Activated CD4-positive, alpha-beta memory T cell treated with anti-CD3 and anti-CD28 coated beads, Interleukin-2, amount 10 ng/mL, durations not matched to agents 7 days and 5 days (primary cell): ENCODE results near the gene CCDC183. TPM values are rescaled to one million over a fixed set of nuclear protein-coding genes. Genes with fewer than 3 reads are reported as not detected.
"Not testable (repeated sequence)": the region's sequence is repeated elsewhere in the genome, so short reads cannot be mapped to it uniquely, and the experiment has no call there.

ENCODE experiments used
- CTCF ChIA-PET: fragments of 350-600 bp; sonication (Branson Sonifier 250); formaldehyde crosslinking; loops from one replicate; lab custom pipeline; 2021; ENCODE audit warnings: antibody characterized with exemption, inconsistent platforms; lab: Charles Lee
- POLR2A ChIA-PET: fragments of 350-600 bp; sonication (Branson Sonifier 250); formaldehyde crosslinking; loops from one replicate; lab custom pipeline; 2021; ENCODE audit warnings: antibody characterized with exemption; lab: Charles Lee
- DNase-seq: peaks from one replicate; pipeline ENCODE4 v3.0.0-alpha.2; 2020
- H3K27ac Mint-ChIP-seq: one replicate; pipeline ENCODE4 v1.8.0; 2021; ENCODE audit warnings: mild to moderate bottlenecking, mixed read lengths
- H3K27me3 Mint-ChIP-seq: one replicate; pipeline ENCODE4 v1.8.0; 2021; ENCODE audit warnings: mixed read lengths
- H3K36me3 Mint-ChIP-seq: one replicate; pipeline ENCODE4 v1.8.0; 2021; ENCODE audit warnings: low read depth, mixed read lengths
- H3K4me1 Mint-ChIP-seq: one replicate; pipeline ENCODE4 v1.8.0; 2021; ENCODE audit warnings: mixed read lengths
- H3K4me3 Mint-ChIP-seq: one replicate; pipeline ENCODE4 v1.8.0; 2021; ENCODE audit warnings: mild to moderate bottlenecking, mixed read lengths
- H3K9me3 Mint-ChIP-seq: one replicate; pipeline ENCODE4 v1.8.0; 2021; ENCODE audit warnings: mixed read lengths
- total RNA-seq, 2 experiments: library from RNA; stranded (reverse); gene quantifications; one replicate each; pipeline ENCODE4 v1.2.3, GENCODE V29; 2021

The CCDC183 gene
- total RNA-seq, 2 experiments from 2014 or later = 0.96 to 1.4 TPM

- H3K9me3 Mint-ChIP-seq = no peaks in the 10 kb centered on the region
- CTCF ChIA-PET = no interaction called here
- no peak overlapping the region for H3K4me3 Mint-ChIP-seq
- H3K36me3 Mint-ChIP-seq = no peaks in the 10 kb centered on the region
- POLR2A ChIA-PET = interaction anchor here (2.3 kb wide), 1 partner anchor 9 kb away, joined by 12 read pairs; the partner anchor contains the start of gene RABL6
- no peak for DNase-seq
- H3K4me1 Mint-ChIP-seq = peaks cover 20% of the 10 kb centered on the region
- no peak overlapping the region for H3K27ac Mint-ChIP-seq
- peaks cover 33% of the 10 kb centered on the region for H3K27me3 Mint-ChIP-seq
Observed at GRCh38 chr9:136798708-136799078, 2.6 kb downstream of the CCDC183 start.

- ChIA-PET CTCF (interaction anchor here (0.8 kb wide), 1 partner anchor 43 kb away, joined by 5 read pairs; the partner anchor contains the start of gene AJM1), POLR2A (interaction anchor here (2.3 kb wide), 1 partner anchor 8 kb away, joined by 12 read pairs; the partner anchor contains the start of gene RABL6)
- H3K36me3 Mint-ChIP-seq = no peaks in the 10 kb centered on the region
- H3K9me3 Mint-ChIP-seq = no peaks in the 10 kb centered on the region
- peaks cover 20% of the 10 kb centered on the region for H3K4me1 Mint-ChIP-seq
- no peak overlapping the region for H3K27ac Mint-ChIP-seq
- peaks cover 33% of the 10 kb centered on the region for H3K27me3 Mint-ChIP-seq
- H3K4me3 Mint-ChIP-seq = no peak overlapping the region
- no peak for DNase-seq
Observed at GRCh38 chr9:136799079-136799853, 3.1 kb downstream of the CCDC183 start.

GRCh38 chr9:136799854-136800657 lies 3.9 kb downstream of the CCDC183 start:
- H3K9me3 Mint-ChIP-seq = no peaks in the 10 kb centered on the region
- H3K4me3 Mint-ChIP-seq = peak overlapping the region; percentile 65
- no peak overlapping the region for H3K27ac Mint-ChIP-seq
- ChIA-PET POLR2A (interaction anchor here (0.8 to 2.5 kb wide), 6 partner anchors 8 to 235 kb away, joined by 3 to 8 read pairs (median 3); partner anchors contain the start of gene AJM1), CTCF (interaction anchor here (0.8 to 1.9 kb wide), 5 partner anchors 9 to 42 kb away, joined by 4 to 9 read pairs (median 5); partner anchors contain the start of genes AJM1 and TMEM141)
- H3K27me3 Mint-ChIP-seq = peaks cover 33% of the 10 kb centered on the region
- peak; percentile 87 for DNase-seq
- peaks cover 20% of the 10 kb centered on the region for H3K4me1 Mint-ChIP-seq
- no peaks in the 10 kb centered on the region for H3K36me3 Mint-ChIP-seq

GRCh38 chr9:136802321-136802720 lies 6.2 kb downstream of the CCDC183 start:
- peaks cover 3% of the 10 kb centered on the region for H3K36me3 Mint-ChIP-seq
- H3K4me3 Mint-ChIP-seq = no peak overlapping the region
- H3K9me3 Mint-ChIP-seq = no peaks in the 10 kb centered on the region
- DNase-seq = no peak
- H3K27ac Mint-ChIP-seq = no peak overlapping the region
- H3K27me3 Mint-ChIP-seq = peaks cover 19% of the 10 kb centered on the region
- CTCF ChIA-PET = interaction anchor here (0.7 to 8.6 kb wide), 2 partner anchors 9 to 233 kb away, joined by 3 to 46 read pairs; no protein-coding TSS in a partner anchor
- POLR2A ChIA-PET = interaction anchor here (2.5 kb wide), 1 partner anchor 40 kb away, joined by 8 read pairs; the partner anchor contains the start of gene AJM1
- peaks cover 29% of the 10 kb centered on the region for H3K4me1 Mint-ChIP-seq

GRCh38 chr9:136803009-136803550 lies 6.9 kb downstream of the CCDC183 start:
- not testable (repeated sequence) for H3K27ac Mint-ChIP-seq

GRCh38 chr9:136803551-136804508 lies 7.7 kb downstream of the CCDC183 start:
- no peaks in the 10 kb centered on the region for H3K9me3 Mint-ChIP-seq
- POLR2A ChIA-PET = interaction anchor here (1.9 kb wide), 1 partner anchor 437 kb away, joined by 4 read pairs; the partner anchor contains the start of gene TUBB4B

More at GRCh38 chr9:136803009-136803550, 6.9 kb downstream of the CCDC183 start:
- Mint-ChIP-seq H3K4me1 (peaks cover 29% of the 10 kb centered on the region), H3K27me3 (peaks cover 19% of the 10 kb centered on the region)
- POLR2A ChIA-PET, DNase-seq, H3K4me3 Mint-ChIP-seq, H3K9me3 Mint-ChIP-seq, H3K36me3 Mint-ChIP-seq: not testable (repeated sequence)
- CTCF ChIA-PET = interaction anchor here (0.7 to 8.6 kb wide), 2 partner anchors 10 to 232 kb away, joined by 3 to 46 read pairs; no protein-coding TSS in a partner anchor

GRCh38 chr9:136804509-136805206 lies 8.5 kb downstream of the CCDC183 start:
- no peak overlapping the region for H3K27ac Mint-ChIP-seq
- POLR2A ChIA-PET = interaction anchor here (1.9 kb wide), 1 partner anchor 436 kb away, joined by 4 read pairs; the partner anchor contains the start of gene TUBB4B
- H3K4me1 Mint-ChIP-seq = peaks cover 39% of the 10 kb centered on the region
- CTCF ChIA-PET = interaction anchor here (1.2 to 8.6 kb wide), 2 partner anchors 12 to 14 kb away, joined by 4 to 46 read pairs; partner anchors contain the start of gene TMEM141
- no peaks in the 10 kb centered on the region for H3K9me3 Mint-ChIP-seq
- peaks cover 19% of the 10 kb centered on the region for H3K27me3 Mint-ChIP-seq
- peaks cover 8% of the 10 kb centered on the region for H3K36me3 Mint-ChIP-seq
- H3K4me3 Mint-ChIP-seq = no peak overlapping the region
- DNase-seq = no peak

More at GRCh38 chr9:136803551-136804508, 7.7 kb downstream of the CCDC183 start:
- Mint-ChIP-seq H3K27ac (no peak overlapping the region), H3K27me3 (peaks cover 19% of the 10 kb centered on the region), H3K4me1 (peaks cover 31% of the 10 kb centered on the region), H3K4me3 (no peak overlapping the region), H3K36me3 (peaks cover 3% of the 10 kb centered on the region)
- no peak for DNase-seq
- CTCF ChIA-PET = interaction anchor here (8.6 kb wide), 1 partner anchor 11 kb away, joined by 46 read pairs; no protein-coding TSS in a partner anchor

GRCh38 chr9:136805207-136805740 lies 9.1 kb downstream of the CCDC183 start:
- ChIA-PET CTCF (interaction anchor here (1.2 to 8.6 kb wide), 4 partner anchors 12 to 230 kb away, joined by 4 to 46 read pairs (median 24); partner anchors contain the start of genes AJM1 and TMEM141), POLR2A (interaction anchor here (1.9 to 3.7 kb wide), 2 partner anchors 14 to 436 kb away, joined by 4 to 18 read pairs; partner anchors contain the start of genes TMEM141 and TUBB4B)
- peaks cover 41% of the 10 kb centered on the region for H3K4me1 Mint-ChIP-seq
- H3K27me3 Mint-ChIP-seq = peaks cover 17% of the 10 kb centered on the region
- peaks cover 14% of the 10 kb centered on the region for H3K36me3 Mint-ChIP-seq
- H3K27ac Mint-ChIP-seq = no peak overlapping the region
- H3K9me3 Mint-ChIP-seq = no peaks in the 10 kb centered on the region
- H3K4me3 Mint-ChIP-seq = no peak overlapping the region
- no peak for DNase-seq

- H3K36me3 Mint-ChIP-seq = peaks cover 19% of the 10 kb centered on the region
- H3K9me3 Mint-ChIP-seq = no peaks in the 10 kb centered on the region
- no peak overlapping the region for H3K27ac Mint-ChIP-seq
- POLR2A ChIA-PET = interaction anchor here (1.2 to 3.7 kb wide), 5 partner anchors 8 to 229 kb away, joined by 7 to 18 read pairs (median 11); partner anchors contain the start of genes AJM1 and TMEM141
- peak overlapping the region; percentile 87 for H3K4me3 Mint-ChIP-seq
- peaks cover 11% of the 10 kb centered on the region for H3K27me3 Mint-ChIP-seq
- CTCF ChIA-PET = interaction anchor here (1.2 to 8.6 kb wide), 4 partner anchors 13 to 229 kb away, joined by 4 to 46 read pairs (median 24); partner anchors contain the start of genes AJM1 and TMEM141
- DNase-seq = no peak
- peaks cover 37% of the 10 kb centered on the region for H3K4me1 Mint-ChIP-seq
Observed at GRCh38 chr9:136806067-136806466, 9.9 kb downstream of the CCDC183 start.

- Mint-ChIP-seq H3K4me1 (peaks cover 35% of the 10 kb centered on the region), H3K27me3 (peaks cover 7% of the 10 kb centered on the region), H3K4me3 (peak overlapping the region; percentile 87), H3K27ac (peak overlapping the region; percentile 56), H3K9me3 (no peaks in the 10 kb centered on the region), H3K36me3 (peaks cover 20% of the 10 kb centered on the region)
- ChIA-PET POLR2A (interaction anchor here (0.7 to 3.7 kb wide), 17 partner anchors 8 to 434 kb away, joined by 3 to 18 read pairs (median 5); partner anchors contain the start of genes AJM1, CLIC3, FUT7 and SAPCD2), CTCF (interaction anchor here (1.8 to 8.6 kb wide), 4 partner anchors 9 to 228 kb away, joined by 4 to 46 read pairs (median 24); partner anchors contain the start of gene AJM1)
- no peak for DNase-seq
Observed at GRCh38 chr9:136806631-136807201, 10.6 kb downstream of the CCDC183 start.
